Liver (tissue), 3 donors: Measurements from ENCODE around the gene TANC1.

Experiments
- GABPA ChIP-seq, 2 donors: IDR thresholded peaks in 1 of 2; conservative IDR thresholded peaks in 1 of 2; 2 replicates each; pipeline ENCODE4 v1.6.1; 2016; ENCODE audit warnings: antibody characterized with exemption in 2 of 2, mild to moderate bottlenecking in 1 of 2, moderate library complexity in 1 of 2
- JUND ChIP-seq, 2 donors: IDR thresholded peaks; 2 replicates each; pipeline ENCODE4 v1.6.1; 2016; ENCODE audit warnings: antibody characterized with exemption in 2 of 2
- RXRA ChIP-seq, 2 donors: IDR thresholded peaks; 2 replicates each; pipeline ENCODE4 v1.6.1; 2017 to 2018; ENCODE audit warnings: antibody characterized with exemption in 2 of 2, mild to moderate bottlenecking in 1 of 2
- TAF1 ChIP-seq: conservative IDR thresholded peaks from 2 replicates; pipeline ENCODE4 v1.6.1; 2016; ENCODE audit warnings: antibody characterized with exemption, mild to moderate bottlenecking
- YY1 ChIP-seq: IDR thresholded peaks from 2 replicates; pipeline ENCODE4 v1.6.1; 2016; ENCODE audit warnings: antibody characterized with exemption, mild to moderate bottlenecking
- TF ChIP-seq, protein P1 (sequence below): fragments of 150-350 bp; IDR thresholded peaks from 2 replicates; pipeline ENCODE4 v1.5.1; 2017; ENCODE audit warnings: improper control_type of control experiment, low read depth, low read length; ENCODE audit not compliant: missing input control
- TF ChIP-seq, protein P2 (sequence below): IDR thresholded peaks from 2 replicates; pipeline ENCODE4 v1.6.1; 2016; ENCODE audit warnings: antibody characterized with exemption, mild to moderate bottlenecking
- TF ChIP-seq, protein P3 (sequence below): IDR thresholded peaks from 2 replicates; pipeline ENCODE4 v1.6.1; 2016; ENCODE audit warnings: antibody characterized with exemption
- donor health status: healthy.
- donor health status: healthy.

DNA sequence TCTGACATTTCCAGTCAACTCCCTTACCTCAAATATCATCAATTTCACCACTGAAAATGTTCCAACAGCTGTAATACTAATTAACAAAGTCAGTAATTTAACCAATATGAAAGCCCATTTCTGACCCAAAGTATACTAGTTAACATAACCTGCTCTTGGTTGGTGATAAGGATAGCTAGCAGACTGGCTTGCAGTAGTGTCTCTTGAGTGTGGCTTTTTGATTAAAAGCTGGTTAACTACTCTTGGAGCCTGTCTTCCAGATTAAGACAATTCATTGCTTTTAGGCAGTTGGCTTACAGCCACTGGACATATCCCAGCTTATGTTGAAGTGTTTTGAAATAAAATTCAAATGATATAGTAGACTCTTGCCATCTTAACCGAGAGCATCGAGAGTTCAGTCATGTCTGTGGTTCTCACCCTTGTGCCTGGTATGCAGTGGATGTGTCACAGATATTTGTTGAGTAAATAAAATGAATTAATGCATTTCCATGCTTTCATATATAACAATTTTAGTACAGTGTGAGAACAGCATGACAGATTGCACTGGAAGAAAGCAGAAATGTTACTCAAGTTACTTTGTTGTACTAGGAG lies 158.1 kb downstream of the TANC1 start:
- TF ChIP-seq, protein P1, sequence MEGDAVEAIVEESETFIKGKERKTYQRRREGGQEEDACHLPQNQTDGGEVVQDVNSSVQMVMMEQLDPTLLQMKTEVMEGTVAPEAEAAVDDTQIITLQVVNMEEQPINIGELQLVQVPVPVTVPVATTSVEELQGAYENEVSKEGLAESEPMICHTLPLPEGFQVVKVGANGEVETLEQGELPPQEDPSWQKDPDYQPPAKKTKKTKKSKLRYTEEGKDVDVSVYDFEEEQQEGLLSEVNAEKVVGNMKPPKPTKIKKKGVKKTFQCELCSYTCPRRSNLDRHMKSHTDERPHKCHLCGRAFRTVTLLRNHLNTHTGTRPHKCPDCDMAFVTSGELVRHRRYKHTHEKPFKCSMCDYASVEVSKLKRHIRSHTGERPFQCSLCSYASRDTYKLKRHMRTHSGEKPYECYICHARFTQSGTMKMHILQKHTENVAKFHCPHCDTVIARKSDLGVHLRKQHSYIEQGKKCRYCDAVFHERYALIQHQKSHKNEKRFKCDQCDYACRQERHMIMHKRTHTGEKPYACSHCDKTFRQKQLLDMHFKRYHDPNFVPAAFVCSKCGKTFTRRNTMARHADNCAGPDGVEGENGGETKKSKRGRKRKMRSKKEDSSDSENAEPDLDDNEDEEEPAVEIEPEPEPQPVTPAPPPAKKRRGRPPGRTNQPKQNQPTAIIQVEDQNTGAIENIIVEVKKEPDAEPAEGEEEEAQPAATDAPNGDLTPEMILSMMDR = no peak
- TF ChIP-seq GABPA (IDR thresholded peaks at IDR 0.05 in 1 of 2, conservative IDR thresholded peaks at IDR 0.05 in 1 of 2) = no peak
- no peak for TF ChIP-seq YY1
- TF ChIP-seq, protein P2, sequence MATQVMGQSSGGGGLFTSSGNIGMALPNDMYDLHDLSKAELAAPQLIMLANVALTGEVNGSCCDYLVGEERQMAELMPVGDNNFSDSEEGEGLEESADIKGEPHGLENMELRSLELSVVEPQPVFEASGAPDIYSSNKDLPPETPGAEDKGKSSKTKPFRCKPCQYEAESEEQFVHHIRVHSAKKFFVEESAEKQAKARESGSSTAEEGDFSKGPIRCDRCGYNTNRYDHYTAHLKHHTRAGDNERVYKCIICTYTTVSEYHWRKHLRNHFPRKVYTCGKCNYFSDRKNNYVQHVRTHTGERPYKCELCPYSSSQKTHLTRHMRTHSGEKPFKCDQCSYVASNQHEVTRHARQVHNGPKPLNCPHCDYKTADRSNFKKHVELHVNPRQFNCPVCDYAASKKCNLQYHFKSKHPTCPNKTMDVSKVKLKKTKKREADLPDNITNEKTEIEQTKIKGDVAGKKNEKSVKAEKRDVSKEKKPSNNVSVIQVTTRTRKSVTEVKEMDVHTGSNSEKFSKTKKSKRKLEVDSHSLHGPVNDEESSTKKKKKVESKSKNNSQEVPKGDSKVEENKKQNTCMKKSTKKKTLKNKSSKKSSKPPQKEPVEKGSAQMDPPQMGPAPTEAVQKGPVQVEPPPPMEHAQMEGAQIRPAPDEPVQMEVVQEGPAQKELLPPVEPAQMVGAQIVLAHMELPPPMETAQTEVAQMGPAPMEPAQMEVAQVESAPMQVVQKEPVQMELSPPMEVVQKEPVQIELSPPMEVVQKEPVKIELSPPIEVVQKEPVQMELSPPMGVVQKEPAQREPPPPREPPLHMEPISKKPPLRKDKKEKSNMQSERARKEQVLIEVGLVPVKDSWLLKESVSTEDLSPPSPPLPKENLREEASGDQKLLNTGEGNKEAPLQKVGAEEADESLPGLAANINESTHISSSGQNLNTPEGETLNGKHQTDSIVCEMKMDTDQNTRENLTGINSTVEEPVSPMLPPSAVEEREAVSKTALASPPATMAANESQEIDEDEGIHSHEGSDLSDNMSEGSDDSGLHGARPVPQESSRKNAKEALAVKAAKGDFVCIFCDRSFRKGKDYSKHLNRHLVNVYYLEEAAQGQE = no peak
- no peak for TF ChIP-seq JUND (IDR thresholded peaks at IDR 0.05)
- TF ChIP-seq TAF1 = no peak
- TF ChIP-seq, protein P3, sequence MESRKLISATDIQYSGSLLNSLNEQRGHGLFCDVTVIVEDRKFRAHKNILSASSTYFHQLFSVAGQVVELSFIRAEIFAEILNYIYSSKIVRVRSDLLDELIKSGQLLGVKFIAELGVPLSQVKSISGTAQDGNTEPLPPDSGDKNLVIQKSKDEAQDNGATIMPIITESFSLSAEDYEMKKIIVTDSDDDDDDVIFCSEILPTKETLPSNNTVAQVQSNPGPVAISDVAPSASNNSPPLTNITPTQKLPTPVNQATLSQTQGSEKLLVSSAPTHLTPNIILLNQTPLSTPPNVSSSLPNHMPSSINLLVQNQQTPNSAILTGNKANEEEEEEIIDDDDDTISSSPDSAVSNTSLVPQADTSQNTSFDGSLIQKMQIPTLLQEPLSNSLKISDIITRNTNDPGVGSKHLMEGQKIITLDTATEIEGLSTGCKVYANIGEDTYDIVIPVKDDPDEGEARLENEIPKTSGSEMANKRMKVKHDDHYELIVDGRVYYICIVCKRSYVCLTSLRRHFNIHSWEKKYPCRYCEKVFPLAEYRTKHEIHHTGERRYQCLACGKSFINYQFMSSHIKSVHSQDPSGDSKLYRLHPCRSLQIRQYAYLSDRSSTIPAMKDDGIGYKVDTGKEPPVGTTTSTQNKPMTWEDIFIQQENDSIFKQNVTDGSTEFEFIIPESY = no peak
- no peak for TF ChIP-seq RXRA (IDR thresholded peaks at IDR 0.05)
